ENCODE data around the gene FBL.

DNA sequence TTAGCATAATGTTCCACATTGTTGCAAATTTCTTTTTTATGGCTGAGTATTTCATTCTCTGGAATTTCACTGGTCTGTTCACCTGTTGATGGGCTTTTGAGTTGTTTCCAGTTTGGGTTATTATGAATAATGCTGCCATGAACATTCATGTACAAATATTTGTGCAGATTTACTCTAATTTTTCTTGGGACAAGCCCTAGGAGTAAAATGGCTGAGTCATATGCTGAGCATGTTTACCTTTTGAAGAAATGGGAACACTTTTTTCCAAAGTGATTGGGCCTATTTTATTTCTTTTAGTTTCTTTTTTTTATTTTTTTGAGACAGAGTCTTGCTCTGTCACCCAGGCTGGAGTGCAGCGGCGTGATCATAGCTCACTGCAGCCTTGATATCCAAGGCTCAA lies 4.7 kb upstream of the FBL start:
- TF ChIP-seq, protein P1, sequence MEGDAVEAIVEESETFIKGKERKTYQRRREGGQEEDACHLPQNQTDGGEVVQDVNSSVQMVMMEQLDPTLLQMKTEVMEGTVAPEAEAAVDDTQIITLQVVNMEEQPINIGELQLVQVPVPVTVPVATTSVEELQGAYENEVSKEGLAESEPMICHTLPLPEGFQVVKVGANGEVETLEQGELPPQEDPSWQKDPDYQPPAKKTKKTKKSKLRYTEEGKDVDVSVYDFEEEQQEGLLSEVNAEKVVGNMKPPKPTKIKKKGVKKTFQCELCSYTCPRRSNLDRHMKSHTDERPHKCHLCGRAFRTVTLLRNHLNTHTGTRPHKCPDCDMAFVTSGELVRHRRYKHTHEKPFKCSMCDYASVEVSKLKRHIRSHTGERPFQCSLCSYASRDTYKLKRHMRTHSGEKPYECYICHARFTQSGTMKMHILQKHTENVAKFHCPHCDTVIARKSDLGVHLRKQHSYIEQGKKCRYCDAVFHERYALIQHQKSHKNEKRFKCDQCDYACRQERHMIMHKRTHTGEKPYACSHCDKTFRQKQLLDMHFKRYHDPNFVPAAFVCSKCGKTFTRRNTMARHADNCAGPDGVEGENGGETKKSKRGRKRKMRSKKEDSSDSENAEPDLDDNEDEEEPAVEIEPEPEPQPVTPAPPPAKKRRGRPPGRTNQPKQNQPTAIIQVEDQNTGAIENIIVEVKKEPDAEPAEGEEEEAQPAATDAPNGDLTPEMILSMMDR (IDR thresholded peaks at IDR 0.05 in 8 of 11, conservative IDR thresholded peaks at IDR 0.05 in 3 of 11): no peak
- TF ChIP-seq POLR2A (IDR thresholded peaks at IDR 0.05) (no peak), POLR2AphosphoS5 (IDR thresholded peaks at IDR 0.05) (no peak)
